Measurements from ENCODE around the gene IL5. TPM values are rescaled to one million over a fixed set of nuclear protein-coding genes. Genes with fewer than 3 reads are reported as not detected.
"Not testable (repeated sequence)": the region's sequence is repeated elsewhere in the genome, so short reads cannot be mapped to it uniquely, and the experiment has no call there.

The IL5 gene
- total RNA-seq, 2 experiments from 2014 or later = 0.35 to 20.0 TPM

DNA sequence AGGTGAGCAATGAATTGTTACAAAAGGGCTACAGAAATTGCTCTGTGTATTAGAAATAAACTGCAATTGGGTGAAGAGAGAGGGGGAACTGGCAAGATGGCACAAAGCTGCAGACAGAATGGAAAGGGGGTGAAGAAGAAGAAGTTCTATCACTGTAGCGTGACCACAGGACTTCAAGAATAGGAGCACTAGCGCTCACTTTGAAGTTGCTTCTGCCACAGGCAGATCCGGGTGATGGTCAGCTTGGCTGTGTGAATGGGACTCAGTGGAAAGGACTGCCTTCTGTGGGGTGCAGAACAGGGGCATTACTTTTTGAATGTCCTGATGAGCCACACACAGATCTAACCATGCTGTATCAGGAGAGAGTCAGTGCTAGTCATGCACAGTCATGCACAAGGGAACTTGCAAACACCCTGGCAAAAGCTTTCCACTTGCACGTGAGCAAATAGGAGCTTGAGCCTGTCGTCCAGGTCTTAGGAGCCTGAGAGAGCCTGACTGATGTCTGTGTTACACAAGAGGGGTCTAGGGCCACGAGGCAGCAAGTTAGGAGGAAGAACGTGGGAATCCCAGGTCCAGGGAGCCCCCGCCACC, 16.3 kb downstream of the IL5 start:
- no peak for DNase-seq
- H3K4me3 Mint-ChIP-seq = no peak overlapping the region
- peak; percentile 5 for ATAC-seq
- H3K36me3 Mint-ChIP-seq = peaks cover 5% of the 10 kb centered on the region
- CTCF ChIA-PET = interaction anchor here (0.6 to 5.1 kb wide), 52 partner anchors 10 to 356 kb away, joined by 3 to 77 read pairs (median 4); partner anchors contain the start of genes CCNI2, IL5, RAD50 and SEPTIN8
- H3K27me3 Mint-ChIP-seq = no peaks in the 10 kb centered on the region
- H3K4me1 Mint-ChIP-seq = peaks cover 58% of the 10 kb centered on the region
- H3K27ac Mint-ChIP-seq = peak overlapping the region; percentile 31
- H3K9me3 Mint-ChIP-seq (ENCODE audit: low read depth) = peaks cover 2% of the 10 kb centered on the region

DNA sequence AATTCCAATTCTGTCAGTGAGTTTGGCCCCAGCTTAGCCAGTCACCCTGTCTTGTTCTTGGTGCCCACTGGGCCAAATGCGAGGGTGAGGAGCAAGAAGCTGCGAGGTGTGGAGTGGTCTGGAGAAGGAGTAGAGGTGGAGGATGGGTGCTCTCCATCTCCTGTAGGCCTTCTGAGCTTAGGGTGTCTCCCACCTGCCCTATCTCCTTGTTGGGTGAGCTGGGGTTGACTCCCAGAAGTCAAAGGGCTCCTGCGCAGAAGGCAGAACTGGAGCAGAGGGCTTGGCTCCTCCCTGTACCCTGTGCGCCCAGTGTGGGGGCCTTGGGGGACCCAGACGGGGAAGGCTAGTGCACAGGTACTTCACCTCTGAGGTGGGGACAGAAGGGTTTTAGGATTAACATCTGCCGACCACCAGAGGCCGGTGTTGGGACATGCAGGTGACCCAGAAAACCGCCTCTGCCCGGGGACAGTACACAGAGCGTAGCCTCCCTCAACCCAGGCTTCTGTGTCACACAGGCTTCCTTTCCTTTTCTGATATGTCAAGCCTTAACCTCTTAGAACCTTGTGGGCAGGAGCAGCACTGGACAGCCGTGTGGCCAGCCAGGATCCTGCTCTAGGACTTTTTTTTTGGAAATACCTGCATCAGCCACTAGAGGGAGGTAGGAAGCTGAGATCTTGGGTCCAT, 16.9 kb downstream of the IL5 start:
- Mint-ChIP-seq H3K4me1 (peaks cover 55% of the 10 kb centered on the region), H3K9me3 (ENCODE audit: low read depth) (peaks cover 2% of the 10 kb centered on the region), H3K27me3 (no peaks in the 10 kb centered on the region), H3K4me3 (no peak overlapping the region), H3K27ac (peak overlapping the region; percentile 31), H3K36me3 (peaks cover 5% of the 10 kb centered on the region)
- ATAC-seq (peak; percentile 75), DNase-seq (peak; percentile 63)
- CTCF ChIA-PET = interaction anchor here (0.6 to 5.1 kb wide), 52 partner anchors 11 to 357 kb away, joined by 3 to 77 read pairs (median 4); partner anchors contain the start of genes CCNI2, IL5, RAD50 and SEPTIN8

DNA sequence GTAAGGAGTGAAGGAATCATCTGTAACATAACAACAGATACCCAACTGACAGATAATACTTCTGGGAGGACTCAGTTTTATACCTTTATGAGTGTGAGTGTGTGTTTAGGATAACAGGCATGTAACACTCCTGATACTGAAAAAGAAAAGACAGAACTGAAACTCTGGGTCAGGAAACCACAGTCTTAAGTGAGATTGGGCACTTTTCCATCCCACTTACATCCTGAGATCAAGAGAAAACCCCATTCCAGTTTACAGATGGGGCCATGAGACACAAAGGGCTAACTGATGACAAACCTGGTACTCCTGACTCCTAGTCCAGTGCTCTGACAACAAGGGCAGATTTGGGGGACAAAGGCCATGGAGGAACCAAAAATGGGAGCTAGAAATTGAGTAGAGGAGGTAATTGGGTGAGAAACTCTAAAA, 18.0 kb downstream of the IL5 start:
- CTCF ChIA-PET = interaction anchor here (0.7 to 5.1 kb wide), 13 partner anchors 12 to 339 kb away, joined by 3 to 77 read pairs (median 8); partner anchors contain the start of gene IL13
- DNase-seq = no peak
- H3K36me3 Mint-ChIP-seq = peaks cover 9% of the 10 kb centered on the region

DNA sequence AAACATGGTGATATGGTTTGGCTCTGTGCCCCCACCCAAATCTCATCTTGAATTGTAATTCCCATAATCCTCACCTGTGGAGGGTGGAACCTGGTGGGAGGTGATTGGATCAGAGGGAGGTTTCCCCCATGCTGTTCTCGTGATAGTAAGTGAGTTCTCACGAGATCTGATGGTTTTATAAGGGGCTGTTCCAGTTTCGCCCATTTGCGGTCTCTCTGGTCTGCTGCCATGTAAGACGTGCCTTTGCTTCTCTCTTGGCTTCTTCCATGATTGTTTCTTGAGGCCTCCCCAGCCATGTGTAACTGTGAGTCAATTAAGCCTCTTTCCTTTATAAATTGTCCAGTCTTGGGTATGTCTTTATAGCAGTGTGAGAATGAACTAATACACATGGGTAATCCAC, 18.4 kb downstream of the IL5 start:
- not testable (repeated sequence) for DNase-seq

More for the DNA sequence above, 18.0 kb downstream of the IL5 start:
- ATAC-seq = peak; percentile 32
- Mint-ChIP-seq H3K9me3 (ENCODE audit: low read depth) (peaks cover 3% of the 10 kb centered on the region), H3K27me3 (no peaks in the 10 kb centered on the region), H3K4me3 (no peak overlapping the region), H3K27ac (peak overlapping the region; percentile 54), H3K4me1 (peaks cover 55% of the 10 kb centered on the region)

DNA sequence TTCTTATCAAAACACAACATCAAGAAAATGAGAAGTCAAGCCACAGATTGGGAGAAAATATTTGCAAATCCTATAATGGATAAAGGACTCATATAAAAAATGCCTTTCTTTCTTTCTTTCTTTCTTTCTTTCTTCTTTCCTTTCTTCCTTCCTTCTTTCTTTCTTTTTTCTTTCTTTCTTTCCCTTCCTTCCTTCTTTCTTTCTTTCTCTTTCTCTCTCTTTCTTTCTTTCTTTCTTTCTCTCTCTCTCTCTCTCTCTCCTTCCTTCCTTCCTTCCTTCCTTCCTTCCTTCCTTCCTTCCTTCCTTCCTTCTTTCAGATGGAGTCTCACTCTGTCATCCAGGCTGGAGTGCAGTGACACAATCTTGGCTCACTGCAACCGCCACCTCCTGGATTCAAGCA, 21.3 kb downstream of the IL5 start:
- not testable (repeated sequence) for DNase-seq; H3K9me3 Mint-ChIP-seq (ENCODE audit: low read depth); H3K27me3 Mint-ChIP-seq; H3K27ac Mint-ChIP-seq; ATAC-seq; H3K4me3 Mint-ChIP-seq
- CTCF ChIA-PET = interaction anchor here (1.2 to 1.3 kb wide), 2 partner anchors 16 to 298 kb away, joined by 4 read pairs; no protein-coding TSS in a partner anchor
- Mint-ChIP-seq H3K4me1 (peaks cover 34% of the 10 kb centered on the region), H3K36me3 (peaks cover 10% of the 10 kb centered on the region)

More for the DNA sequence above, 18.4 kb downstream of the IL5 start:
- H3K27me3 Mint-ChIP-seq; ATAC-seq; H3K27ac Mint-ChIP-seq; H3K4me3 Mint-ChIP-seq; H3K9me3 Mint-ChIP-seq (ENCODE audit: low read depth): not testable (repeated sequence)
- Mint-ChIP-seq H3K4me1 (peaks cover 56% of the 10 kb centered on the region), H3K36me3 (peaks cover 10% of the 10 kb centered on the region)
- CTCF ChIA-PET = interaction anchor here (0.7 to 5.1 kb wide), 7 partner anchors 24 to 304 kb away, joined by 3 to 77 read pairs (median 3); partner anchors contain the start of gene IL13

DNA sequence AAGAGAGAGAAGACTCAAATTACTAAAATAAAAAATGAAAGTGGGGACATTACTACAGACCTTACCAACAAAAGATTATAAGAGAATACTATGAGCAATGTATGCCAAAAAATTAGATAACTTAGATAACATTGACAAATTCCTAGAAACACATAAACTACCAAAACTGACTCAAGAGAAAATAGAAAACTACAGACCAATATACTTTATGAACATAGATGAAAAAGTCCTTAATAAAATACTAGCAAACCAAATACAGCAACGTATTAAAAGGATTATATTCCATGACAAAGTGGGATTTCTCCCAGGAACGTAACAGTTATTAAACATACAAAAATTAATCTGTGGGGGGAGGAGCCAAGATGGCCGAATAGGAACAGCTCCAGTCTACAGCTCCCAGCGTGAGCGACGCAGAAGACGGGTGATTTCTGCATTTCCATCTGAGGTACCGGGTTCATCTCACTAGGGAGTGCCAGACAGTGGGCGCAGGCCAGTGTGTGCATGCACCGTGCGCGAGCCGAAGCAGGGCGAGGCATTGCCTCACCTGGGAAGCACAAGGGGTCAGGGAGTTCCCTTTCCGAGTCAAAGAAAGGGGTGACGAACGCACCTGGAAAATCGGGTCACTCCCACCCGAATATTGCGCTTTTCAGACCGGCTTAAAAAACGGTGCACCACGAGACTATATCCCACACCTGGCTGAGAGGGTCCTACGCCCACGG, 29.5 kb downstream of the IL5 start:
- CTCF ChIA-PET; H3K4me3 Mint-ChIP-seq; H3K27ac Mint-ChIP-seq; DNase-seq; H3K4me1 Mint-ChIP-seq; ATAC-seq; H3K27me3 Mint-ChIP-seq; H3K9me3 Mint-ChIP-seq (ENCODE audit: low read depth): not testable (repeated sequence)
- H3K36me3 Mint-ChIP-seq = peaks cover 17% of the 10 kb centered on the region

DNA sequence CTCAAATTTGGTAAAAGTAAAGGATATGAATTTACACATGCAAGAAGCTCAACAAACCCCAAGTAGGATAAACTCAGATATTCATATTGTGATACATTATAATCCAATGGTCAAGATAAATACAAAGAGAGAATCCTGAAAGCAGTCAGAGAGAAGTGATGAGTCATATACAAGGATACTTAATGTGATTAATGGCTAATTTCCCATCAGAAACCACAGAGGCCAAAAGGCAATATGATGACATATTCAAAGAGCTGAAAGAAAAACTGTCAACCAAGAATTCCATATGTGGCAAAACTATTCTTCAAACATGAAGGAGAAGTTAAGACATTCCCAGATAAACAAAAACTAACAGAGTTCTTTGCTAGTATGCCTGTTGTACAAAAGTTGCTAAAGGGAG, 33.2 kb downstream of the IL5 start:
- ATAC-seq (no peak), DNase-seq (no peak)
- Mint-ChIP-seq H3K27ac (no peak overlapping the region), H3K9me3 (ENCODE audit: low read depth) (peaks cover 5% of the 10 kb centered on the region), H3K27me3 (peaks cover 22% of the 10 kb centered on the region), H3K36me3 (peaks cover 17% of the 10 kb centered on the region), H3K4me1 (peaks cover 13% of the 10 kb centered on the region), H3K4me3 (no peak overlapping the region)
- CTCF ChIA-PET = interaction anchor here (1.4 to 3.3 kb wide), 3 partner anchors 9 to 123 kb away, joined by 4 to 18 read pairs (median 16); no protein-coding TSS in a partner anchor

DNA sequence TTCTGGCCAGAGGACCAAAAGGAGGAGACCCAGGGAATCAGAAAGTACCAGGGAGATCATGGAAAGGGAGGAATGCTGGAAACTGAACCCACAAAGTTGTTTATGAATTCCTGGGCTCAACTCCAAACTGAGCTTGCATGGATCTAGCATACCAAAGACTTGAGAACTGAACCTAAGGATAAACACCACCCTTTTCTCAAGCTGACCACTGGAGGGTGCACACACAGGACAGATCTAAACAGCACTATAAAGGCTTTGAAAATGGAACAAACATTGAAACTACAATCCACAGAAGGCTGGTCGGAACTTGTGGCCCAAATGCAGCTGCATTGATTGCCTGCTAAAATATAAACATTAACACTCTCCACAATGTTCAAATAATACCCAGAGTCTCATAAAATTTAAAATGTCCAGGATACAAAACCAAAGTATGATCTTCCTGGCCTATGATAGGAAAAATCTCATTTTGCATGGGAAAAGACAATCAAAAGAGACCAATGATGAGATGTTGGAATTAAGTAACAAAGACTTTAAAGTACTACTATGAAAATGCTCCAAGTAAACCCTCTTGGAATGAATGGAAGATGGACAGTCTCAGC, 37.1 kb downstream of the IL5 start:
- peaks cover 13% of the 10 kb centered on the region for H3K27me3 Mint-ChIP-seq
- peaks cover 6% of the 10 kb centered on the region for H3K36me3 Mint-ChIP-seq
- peaks cover 11% of the 10 kb centered on the region for H3K4me1 Mint-ChIP-seq
- CTCF ChIA-PET = interaction anchor here (0.7 to 12.7 kb wide), 21 partner anchors 10 to 377 kb away, joined by 3 to 328 read pairs (median 3); no protein-coding TSS in a partner anchor
- H3K9me3 Mint-ChIP-seq (ENCODE audit: low read depth) = no peaks in the 10 kb centered on the region
- H3K4me3 Mint-ChIP-seq = no peak overlapping the region
- no peak overlapping the region for H3K27ac Mint-ChIP-seq
- DNase-seq = no peak
- peak; percentile 62 for ATAC-seq

DNA sequence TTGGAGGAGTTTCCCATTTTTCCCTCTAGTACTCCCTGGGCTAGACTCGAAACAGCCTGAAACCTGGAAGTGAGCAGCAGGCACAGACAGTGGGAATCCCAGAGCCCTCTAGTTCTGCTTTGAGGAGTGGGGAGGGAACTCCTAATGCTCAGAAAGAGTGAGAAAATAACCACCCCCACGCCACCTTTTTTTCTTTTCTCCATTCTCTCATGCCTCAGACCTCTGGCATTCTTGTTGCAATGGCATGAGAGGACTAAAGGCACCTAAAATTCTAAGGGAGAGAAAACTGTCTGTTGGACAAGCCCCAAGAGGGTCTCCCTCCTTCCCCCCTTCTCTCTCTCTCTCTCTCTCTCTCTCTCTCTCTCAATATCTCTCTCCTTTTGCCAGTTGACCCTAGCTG, 37.7 kb downstream of the IL5 start:
- H3K4me1 Mint-ChIP-seq = peaks cover 17% of the 10 kb centered on the region
- H3K36me3 Mint-ChIP-seq = peaks cover 6% of the 10 kb centered on the region
- no peak overlapping the region for H3K4me3 Mint-ChIP-seq
- no peaks in the 10 kb centered on the region for H3K9me3 Mint-ChIP-seq (ENCODE audit: low read depth)
- ATAC-seq (no peak), DNase-seq (no peak)
- CTCF ChIA-PET = interaction anchor here (0.6 to 12.7 kb wide), 22 partner anchors 9 to 377 kb away, joined by 3 to 328 read pairs (median 3); no protein-coding TSS in a partner anchor
- no peak overlapping the region for H3K27ac Mint-ChIP-seq
- peaks cover 13% of the 10 kb centered on the region for H3K27me3 Mint-ChIP-seq

DNA sequence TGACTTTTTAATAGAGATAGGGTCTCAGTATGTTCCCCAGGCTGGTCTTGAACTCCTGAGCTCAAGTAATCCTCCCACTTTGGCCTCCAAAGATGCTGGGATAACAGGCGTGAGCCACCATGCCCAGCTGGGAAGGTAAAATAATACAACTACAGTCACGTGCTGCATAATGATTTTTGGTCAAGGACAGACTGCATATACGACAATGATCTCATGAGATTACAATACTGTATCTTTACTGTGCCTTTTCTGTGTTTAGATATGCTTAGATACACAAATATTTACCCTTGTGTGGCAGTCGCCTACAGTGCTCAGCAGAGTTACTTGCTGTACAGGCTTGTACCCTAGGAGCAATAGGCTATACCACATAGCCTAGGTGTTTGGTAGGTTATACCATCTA, 38.6 kb downstream of the IL5 start:
- Mint-ChIP-seq H3K36me3 (peaks cover 3% of the 10 kb centered on the region), H3K4me1 (peaks cover 24% of the 10 kb centered on the region), H3K9me3 (ENCODE audit: low read depth) (no peaks in the 10 kb centered on the region), H3K4me3 (no peak overlapping the region), H3K27me3 (peaks cover 13% of the 10 kb centered on the region), H3K27ac (no peak overlapping the region)
- DNase-seq = no peak
- no peak for ATAC-seq
- CTCF ChIA-PET = interaction anchor here (1.6 to 12.7 kb wide), 4 partner anchors 8 to 315 kb away, joined by 4 to 328 read pairs (median 23); no protein-coding TSS in a partner anchor

DNA sequence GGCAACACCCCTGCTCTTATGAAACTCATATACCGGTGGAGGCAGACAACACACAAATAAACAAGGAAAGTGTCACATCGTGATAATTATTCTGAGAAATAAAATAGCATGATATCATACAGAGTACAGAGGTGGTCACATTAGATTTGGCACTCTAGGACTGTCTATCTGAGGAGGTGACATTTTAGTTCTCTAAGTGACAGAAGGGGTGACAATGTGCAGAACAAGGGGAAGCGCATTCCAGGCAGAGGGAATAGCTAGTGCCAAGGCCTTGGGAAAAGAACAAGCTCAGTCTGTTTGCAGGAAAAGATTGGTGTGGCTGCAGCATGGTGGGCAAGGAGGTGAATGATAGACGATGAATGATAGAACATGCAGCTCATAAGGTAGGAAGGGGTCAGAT, 40.1 kb downstream of the IL5 start:
- H3K27ac Mint-ChIP-seq = no peak overlapping the region
- H3K27me3 Mint-ChIP-seq = peaks cover 10% of the 10 kb centered on the region
- no peak for ATAC-seq
- H3K4me3 Mint-ChIP-seq = no peak overlapping the region
- no peaks in the 10 kb centered on the region for H3K36me3 Mint-ChIP-seq
- no peak for DNase-seq
- no peaks in the 10 kb centered on the region for H3K9me3 Mint-ChIP-seq (ENCODE audit: low read depth)
- CTCF ChIA-PET = interaction anchor here (1.3 to 12.7 kb wide), 6 partner anchors 8 to 127 kb away, joined by 3 to 328 read pairs (median 3); partner anchors contain the start of gene IRF1
- peaks cover 34% of the 10 kb centered on the region for H3K4me1 Mint-ChIP-seq

DNA sequence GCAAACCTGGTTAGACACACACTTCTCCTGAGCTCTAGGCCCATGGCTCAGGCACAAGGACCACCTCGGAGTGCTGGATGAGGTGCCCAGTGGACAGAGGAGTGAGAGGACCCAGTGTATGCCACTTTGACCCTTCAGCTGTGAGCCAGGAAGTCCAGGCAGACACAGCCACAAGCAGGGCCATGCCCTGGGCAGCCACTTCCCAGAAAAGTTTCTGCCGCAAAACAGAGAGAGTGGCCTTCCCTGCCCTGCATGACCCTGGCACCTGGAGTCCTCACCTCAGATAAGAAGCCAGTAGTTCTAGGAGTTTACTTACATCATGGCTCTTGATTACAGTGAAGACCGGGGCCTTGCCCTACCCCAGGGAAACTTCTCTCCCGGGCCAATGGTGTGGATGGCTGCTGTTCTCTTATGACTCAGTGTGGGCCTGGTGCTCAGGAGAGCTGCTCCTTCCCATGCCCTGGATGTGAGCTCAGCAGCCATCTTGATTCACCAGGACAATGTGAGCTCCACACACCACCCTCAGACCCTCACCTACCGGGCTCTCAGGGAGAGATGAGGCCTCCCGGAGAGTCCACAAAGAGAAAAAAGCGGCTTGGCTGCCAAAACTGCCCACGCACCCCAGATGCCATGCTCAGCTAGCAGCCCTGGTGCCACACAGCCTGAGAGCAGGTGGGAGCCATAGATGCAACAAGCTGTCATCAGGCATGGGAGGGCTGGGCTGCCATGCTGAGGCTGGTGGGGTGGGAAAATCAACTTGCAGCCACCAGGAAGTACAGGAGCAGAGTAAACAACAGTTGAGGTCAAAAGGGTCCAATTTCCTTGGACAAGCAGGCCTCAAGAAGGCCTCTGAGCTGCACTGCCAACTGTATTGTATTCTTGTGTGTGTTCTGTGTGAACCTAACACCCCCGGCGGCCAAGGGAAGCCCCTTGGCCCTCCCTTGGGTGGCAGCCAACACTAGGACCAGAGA, 41.1 kb downstream of the IL5 start:
- no peak for DNase-seq
- peaks cover 2% of the 10 kb centered on the region for H3K27me3 Mint-ChIP-seq
- no peak overlapping the region for H3K27ac Mint-ChIP-seq
- ATAC-seq = no peak
- no peak overlapping the region for H3K4me3 Mint-ChIP-seq
- no peaks in the 10 kb centered on the region for H3K36me3 Mint-ChIP-seq
- H3K4me1 Mint-ChIP-seq = peaks cover 43% of the 10 kb centered on the region
- CTCF ChIA-PET = interaction anchor here (0.7 to 12.7 kb wide), 23 partner anchors 8 to 337 kb away, joined by 3 to 328 read pairs (median 7); partner anchors contain the start of genes IRF1 and SLC22A5
- no peaks in the 10 kb centered on the region for H3K9me3 Mint-ChIP-seq (ENCODE audit: low read depth)

Data from activated CD8-positive, alpha-beta memory T cell treated with anti-CD3 and anti-CD28 coated beads, Interleukin-2, amount 10 ng/mL, durations not matched to agents 7 days and 5 days (primary cell).